ENCODE data around the gene NT5DC4. TPM values are rescaled to one million over a fixed set of nuclear protein-coding genes. Genes with fewer than 3 reads are reported as not detected.

Gene NT5DC4
- total RNA-seq, 1 experiment from 2014 or later = 0.22 TPM

- Histone ChIP-seq H3K4me2 (ENCODE audit: low read length) (no peak overlapping the region), H3K9ac (ENCODE audit: low read length) (no peak overlapping the region), H3K79me2 (ENCODE audit: insufficient read depth, low read length) (no peaks in the 10 kb centered on the region), H3K27ac (ENCODE audit: low read depth, low read length) (no peak overlapping the region), H4K20me1 (ENCODE audit: insufficient read depth) (no peaks in the 10 kb centered on the region), H3K4me3 (replicated peaks in 1 of 2; ENCODE audit: low read depth in 1 of 2, low read length in 2 of 2) (no peak overlapping the region), H3K4me1 (ENCODE audit: control insufficient read depth in 1 of 2, insufficient read depth in 2 of 2, low read length in 2 of 2) (no peaks in the 10 kb centered on the region), H3K9me3 (ENCODE audit: control insufficient read depth in 1 of 2, insufficient read depth in 1 of 2, low read depth in 1 of 2, low read length in 2 of 2) (no peaks in the 10 kb centered on the region), H3K27me3 (ENCODE audit: insufficient read depth, low read length) (no peaks in the 10 kb centered on the region), H3K36me3 (ENCODE audit: control insufficient read depth in 1 of 2, insufficient read depth in 2 of 2, low read length in 2 of 2) (no peaks in the 10 kb centered on the region), H2AFZ (ENCODE audit: low read depth, low read length, poor library complexity, severe bottlenecking) (no peak overlapping the region), H3K9me2 (ENCODE audit: insufficient read depth) (no peaks in the 10 kb centered on the region)
- CTCF ChIA-PET = interaction anchor here (0.9 kb wide), 1 partner anchor 20 kb away, joined by 4 read pairs; no protein-coding TSS in a partner anchor
- no TSS peak for BruUV-seq (replicated peaks)
- intact Hi-C loops (cut with micrococcal nuclease) = no loop called here
- POLR2A ChIA-PET = no interaction called here
- DNase-seq (ENCODE audit: low read depth, low spot score) (no peak), ATAC-seq (no peak)
- RAD21 ChIA-PET (ENCODE audit: low non-redundant PET in 1 of 2, low total read pairs in 2 of 2, uncharacterized antibody in 2 of 2, unreplicated experiment in 2 of 2) = no interaction called here
- TF ChIP-seq ATF3 (IDR thresholded peaks at IDR 0.05) = no peak
- TF ChIP-seq SIN3A (IDR thresholded peaks at IDR 0.05; ENCODE audit: low read depth) = no peak
- TF ChIP-seq CEBPB (IDR thresholded peaks at IDR 0.05; ENCODE audit: low read depth) = no peak
- no peak for TF ChIP-seq ZBTB33 (IDR thresholded peaks at IDR 0.05; ENCODE audit: extremely low read depth, insufficient replicate concordance, low read length)
- TF ChIP-seq JUND (IDR thresholded peaks at IDR 0.05) = no peak
- TF ChIP-seq ZNF274 (IDR thresholded peaks at IDR 0.05; ENCODE audit: low read depth, low read length) = no peak
- TF ChIP-seq EGR1 (IDR thresholded peaks at IDR 0.05; ENCODE audit: low read depth) = no peak
- no peak for TF ChIP-seq EZH2 (IDR thresholded peaks at IDR 0.05)
- TF ChIP-seq CBX3 (IDR thresholded peaks at IDR 0.05; ENCODE audit: low read depth) = no peak
- no peak for TF ChIP-seq FOSL1 (IDR thresholded peaks at IDR 0.05; ENCODE audit: low read depth)
- TF ChIP-seq ZFX (IDR thresholded peaks at IDR 0.05) = no peak
Observed at GRCh38 chr2:112705575-112705974, 15.2 kb upstream of the NT5DC4 start.
